BLaER1 (cell line): Measurements from ENCODE around the gene VAV1.

ENCODE experiments used
- H3K27ac ChIP-seq: shearing (Covaris generic); formaldehyde crosslinking; 2 replicates; pipeline ENCODE4 v1.8.1; 2022
- H3K27me3 ChIP-seq: shearing (Covaris generic); formaldehyde crosslinking; 2 replicates; pipeline ENCODE4 v1.8.1; 2022
- H3K36me3 ChIP-seq: shearing (Covaris generic); formaldehyde crosslinking; 2 replicates; pipeline ENCODE4 v1.8.1; 2022
- H3K4me1 ChIP-seq: shearing (Covaris generic); formaldehyde crosslinking; 2 replicates; pipeline ENCODE4 v1.8.1; 2022
- H3K4me2 ChIP-seq: shearing (Covaris generic); formaldehyde crosslinking; 2 replicates; pipeline ENCODE4 v1.8.1; 2022
- H3K4me3 ChIP-seq: shearing (Covaris generic); formaldehyde crosslinking; 2 replicates; pipeline ENCODE4 v1.8.1; 2022
- H3K9ac ChIP-seq: shearing (Covaris generic); formaldehyde crosslinking; 2 replicates; pipeline ENCODE4 v1.8.1; 2022
- H3K9me3 ChIP-seq: shearing (Covaris generic); formaldehyde crosslinking; 2 replicates; pipeline ENCODE4 v1.8.1; 2022
- H4K20me1 ChIP-seq: shearing (Covaris generic); formaldehyde crosslinking; 2 replicates; pipeline ENCODE4 v1.8.1; 2022
- Cebpa-rat ChIP-seq: shearing (Covaris generic); IDR thresholded peaks from 2 replicates; pipeline ENCODE4 v1.8.1; 2022

Gene VAV1

GRCh38 chr19:6835501-6835900 lies 63.0 kb downstream of the VAV1 start:
- Histone ChIP-seq H3K27ac (no peak overlapping the region), H4K20me1 (peaks cover 25% of the 10 kb centered on the region; the same call in 1 of the 2 replicates), H3K4me3 (no peak overlapping the region), H3K9ac (no peak overlapping the region), H3K27me3 (no peaks in the 10 kb centered on the region), H3K4me2 (no peak overlapping the region), H3K4me1 (peaks cover 10% of the 10 kb centered on the region; the same call in 1 of the 2 replicates), H3K36me3 (peaks cover 97% of the 10 kb centered on the region), H3K9me3 (no peaks in the 10 kb centered on the region)
- no peak for TF ChIP-seq Cebpa-rat

GRCh38 chr19:6837525-6837924 lies 65.0 kb downstream of the VAV1 start:
- no peaks in the 10 kb centered on the region for H3K9me3 ChIP-seq
- TF ChIP-seq Cebpa-rat, result no peak
- H3K9ac ChIP-seq, result no peak overlapping the region
- no peak overlapping the region for H3K4me3 ChIP-seq
- no peaks in the 10 kb centered on the region for H3K4me1 ChIP-seq
- H3K4me2 ChIP-seq, result no peak overlapping the region
- no peaks in the 10 kb centered on the region for H3K27me3 ChIP-seq
- no peak overlapping the region for H3K27ac ChIP-seq
- peaks cover 97% of the 10 kb centered on the region for H3K36me3 ChIP-seq
- H4K20me1 ChIP-seq, result peaks cover 16% of the 10 kb centered on the region; the same call in 1 of the 2 replicates

DNA sequence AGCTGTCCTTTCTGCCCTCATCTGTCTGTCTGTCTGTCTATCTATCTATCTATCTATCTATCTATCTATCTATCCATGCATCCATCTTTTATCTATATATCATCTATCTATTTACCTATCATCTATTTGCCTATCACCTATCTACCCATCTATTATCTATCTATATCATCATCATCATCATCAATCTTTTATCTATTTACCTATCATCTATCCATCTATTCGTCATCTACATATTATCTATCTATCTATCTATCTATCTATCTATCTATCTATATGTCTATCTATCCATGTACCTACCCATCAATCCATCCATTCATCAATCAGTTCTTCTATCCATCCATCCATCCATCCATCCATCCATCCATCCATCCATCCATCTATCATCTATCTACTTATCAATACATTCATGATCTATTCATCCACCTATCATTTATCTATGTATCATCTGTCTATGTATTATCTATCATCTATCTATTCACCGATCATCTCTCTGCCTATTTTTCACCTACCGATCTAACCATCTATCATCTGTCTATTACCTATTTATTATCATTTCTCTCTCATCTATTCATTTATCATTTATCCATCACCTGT lies 65.7 kb downstream of the VAV1 start:
- Histone ChIP-seq H3K4me2 (no peak overlapping the region), H3K27me3 (no peaks in the 10 kb centered on the region), H3K4me3 (no peak overlapping the region), H3K9ac (no peak overlapping the region), H3K9me3 (no peaks in the 10 kb centered on the region), H3K27ac (no peak overlapping the region), H3K36me3 (peaks cover 97% of the 10 kb centered on the region), H3K4me1 (no peaks in the 10 kb centered on the region), H4K20me1 (peaks cover 11% of the 10 kb centered on the region; the same call in 1 of the 2 replicates)
- TF ChIP-seq Cebpa-rat, result no peak

DNA sequence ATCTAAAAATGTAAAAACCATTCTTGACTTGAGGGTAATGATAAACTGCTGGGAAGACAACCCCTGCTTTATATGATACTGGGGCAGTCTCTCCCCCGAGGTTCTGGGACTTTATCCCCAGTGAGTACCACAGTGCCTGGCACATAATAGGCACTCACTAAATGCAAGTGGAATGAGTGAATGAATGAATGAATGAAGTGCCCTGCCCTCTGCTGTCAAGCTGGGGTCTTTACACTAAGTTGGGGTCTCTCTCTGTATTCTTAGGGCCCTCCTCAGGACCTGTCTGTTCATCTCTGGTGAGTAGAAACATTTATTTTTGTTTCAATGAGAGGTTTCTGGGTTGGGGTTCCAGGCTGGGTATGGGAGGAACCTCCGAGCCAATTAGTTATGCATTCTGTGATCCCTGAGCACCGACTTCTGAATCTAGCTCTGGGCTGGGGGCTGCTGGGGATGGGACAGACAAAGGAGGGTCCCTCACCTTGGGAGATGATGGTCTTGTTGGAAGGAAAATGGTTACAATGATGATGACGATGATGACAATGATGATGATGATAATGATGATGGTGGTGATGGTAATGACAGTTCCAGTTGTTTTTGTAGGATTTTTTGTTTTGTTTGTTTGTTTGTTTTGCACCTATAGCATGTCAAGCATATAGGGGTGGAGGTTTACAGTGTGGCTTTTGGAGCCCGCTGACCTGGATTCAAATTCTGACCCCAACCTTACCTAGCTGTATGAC lies 70.5 kb downstream of the VAV1 start:
- H3K9ac ChIP-seq, result no peak overlapping the region
- peaks cover 84% of the 10 kb centered on the region for H3K36me3 ChIP-seq
- H3K4me2 ChIP-seq, result no peak overlapping the region
- H3K4me1 ChIP-seq, result no peaks in the 10 kb centered on the region
- H3K9me3 ChIP-seq, result no peaks in the 10 kb centered on the region
- no peak overlapping the region for H3K4me3 ChIP-seq
- no peak for TF ChIP-seq Cebpa-rat
- H3K27me3 ChIP-seq, result no peaks in the 10 kb centered on the region
- H4K20me1 ChIP-seq, result peaks cover 11% of the 10 kb centered on the region
- H3K27ac ChIP-seq, result no peak overlapping the region

GRCh38 chr19:6847828-6848200 lies 75.3 kb downstream of the VAV1 start:
- Histone ChIP-seq H3K36me3 (peaks cover 83% of the 10 kb centered on the region), H4K20me1 (peaks cover 18% of the 10 kb centered on the region), H3K4me3 (no peak overlapping the region), H3K4me1 (no peaks in the 10 kb centered on the region), H3K9me3 (no peaks in the 10 kb centered on the region), H3K4me2 (no peak overlapping the region), H3K9ac (no peak overlapping the region), H3K27me3 (no peaks in the 10 kb centered on the region), H3K27ac (no peak overlapping the region)
- TF ChIP-seq Cebpa-rat, result no peak

DNA sequence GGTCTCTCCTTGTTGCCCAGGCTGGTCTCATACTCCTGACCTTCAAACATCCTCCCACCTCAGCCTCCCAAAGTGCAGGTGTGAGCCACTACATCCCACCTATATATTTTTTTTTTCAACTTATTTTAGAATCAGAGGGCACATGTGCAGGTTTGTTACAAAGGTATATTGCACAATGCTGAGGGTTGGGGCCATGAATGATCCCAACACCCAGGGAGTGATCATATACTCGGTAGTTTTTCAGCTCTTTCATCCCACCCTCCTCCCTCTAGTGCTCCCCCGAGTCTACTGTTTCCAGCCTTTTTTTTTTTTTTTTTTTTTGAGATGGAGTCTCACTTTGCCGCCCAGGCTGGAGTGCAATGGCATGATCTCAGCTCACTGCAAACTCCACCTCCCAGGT lies 76.5 kb downstream of the VAV1 start:
- no peak for TF ChIP-seq Cebpa-rat
- H3K9me3 ChIP-seq, result no peaks in the 10 kb centered on the region
- H3K4me1 ChIP-seq, result no peaks in the 10 kb centered on the region
- H4K20me1 ChIP-seq, result peaks cover 18% of the 10 kb centered on the region
- H3K4me3 ChIP-seq, result no peak overlapping the region
- peaks cover 83% of the 10 kb centered on the region for H3K36me3 ChIP-seq
- H3K27me3 ChIP-seq, result no peaks in the 10 kb centered on the region
- no peak overlapping the region for H3K4me2 ChIP-seq
- H3K9ac ChIP-seq, result no peak overlapping the region
- no peak overlapping the region for H3K27ac ChIP-seq

DNA sequence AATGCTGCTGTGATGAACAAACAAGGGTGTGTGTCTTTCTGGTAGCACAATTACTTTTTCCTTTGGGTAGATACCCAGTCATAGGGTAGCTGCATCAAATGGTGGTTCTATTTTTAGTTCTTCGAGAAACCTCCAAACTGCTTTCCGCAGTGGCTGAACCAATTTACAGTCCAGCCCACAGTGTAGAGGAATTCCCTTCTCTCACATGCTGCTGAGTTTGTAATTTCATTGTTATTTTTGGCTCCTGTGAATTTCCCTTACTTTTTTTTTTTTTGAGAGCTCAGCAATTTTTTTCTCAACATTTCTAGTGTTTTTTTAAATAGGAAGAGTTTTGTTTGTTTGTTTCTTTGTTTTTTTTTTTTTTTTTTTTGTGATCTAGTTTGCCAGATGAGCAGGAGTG lies 77.4 kb downstream of the VAV1 start:
- H3K9me3 ChIP-seq, result no peaks in the 10 kb centered on the region
- H4K20me1 ChIP-seq, result peaks cover 18% of the 10 kb centered on the region

GRCh38 chr19:6851359-6851758 lies 78.9 kb downstream of the VAV1 start:
- no peaks in the 10 kb centered on the region for H3K4me1 ChIP-seq
- H4K20me1 ChIP-seq, result peaks cover 18% of the 10 kb centered on the region
- peaks cover 95% of the 10 kb centered on the region for H3K36me3 ChIP-seq
- no peak for TF ChIP-seq Cebpa-rat
- H3K4me2 ChIP-seq, result no peak overlapping the region
- H3K27ac ChIP-seq, result no peak overlapping the region
- H3K9me3 ChIP-seq, result no peaks in the 10 kb centered on the region
- no peaks in the 10 kb centered on the region for H3K27me3 ChIP-seq
- no peak overlapping the region for H3K9ac ChIP-seq
- H3K4me3 ChIP-seq, result no peak overlapping the region

More for the DNA sequence above, 77.4 kb downstream of the VAV1 start:
- TF ChIP-seq Cebpa-rat, result no peak
- Histone ChIP-seq H3K9ac (no peak overlapping the region), H3K36me3 (peaks cover 83% of the 10 kb centered on the region), H3K4me2 (no peak overlapping the region), H3K27me3 (no peaks in the 10 kb centered on the region), H3K4me1 (no peaks in the 10 kb centered on the region), H3K27ac (no peak overlapping the region), H3K4me3 (no peak overlapping the region)

- Histone ChIP-seq H3K4me1 (no peaks in the 10 kb centered on the region), H3K36me3 (peaks cover 99% of the 10 kb centered on the region), H3K27me3 (no peaks in the 10 kb centered on the region), H3K9ac (no peak overlapping the region), H3K4me2 (no peak overlapping the region), H3K27ac (no peak overlapping the region), H3K4me3 (no peak overlapping the region), H4K20me1 (peaks cover 17% of the 10 kb centered on the region), H3K9me3 (no peaks in the 10 kb centered on the region)
- TF ChIP-seq Cebpa-rat, result no peak
These were observed 79.5 kb downstream of the VAV1 start for GRCh38 chr19:6852001-6852400.

GRCh38 chr19:6853868-6854267 lies 81.4 kb downstream of the VAV1 start:
- Histone ChIP-seq H3K9ac (no peak overlapping the region), H3K36me3 (peaks cover 97% of the 10 kb centered on the region), H3K9me3 (no peaks in the 10 kb centered on the region), H3K4me2 (no peak overlapping the region), H3K27ac (no peak overlapping the region), H4K20me1 (0 out of 2 replicates have a peak, but pooled peaks cover 6% of the 10 kb centered on the region), H3K27me3 (no peaks in the 10 kb centered on the region), H3K4me3 (no peak overlapping the region), H3K4me1 (no peaks in the 10 kb centered on the region)
- TF ChIP-seq Cebpa-rat, result no peak
